Dermis lymphatic vessel endothelial cell (primary cell): Measurements from ENCODE around the gene SLC2A2. TPM values are rescaled to one million over a fixed set of nuclear protein-coding genes. Genes with fewer than 3 reads are reported as not detected.

Experiments
- total RNA-seq: library from RNA; depleted of rRNA; stranded (reverse); fragments of >200 nt; gene quantifications from 2 replicates; pipeline ENCODE4 v1.2.1, GENCODE V29; 2014

SLC2A2 gene
- total RNA-seq, result not detected in 2 replicates

GRCh38 chr3:171026597-171027293 lies at the start of gene SLC2A2:
Gene SLC2A2, minus strand, starts transcription at chr3:171026720. Its CDS starts 50 bp downstream, at chr3:171026670.

Other genes starting within 250 kb of the SLC2A2 start
- 26.7 and 41.9 TPM in 2 replicates for gene RPL22L1, start 156.5 kb downstream of the SLC2A2 start, total RNA-seq
- 5.8 and 6.5 TPM in 2 replicates for gene EIF5A2, start 118.1 kb downstream of the SLC2A2 start, total RNA-seq